H1 (cell line): ENCODE data around the gene PRR12. TPM values are rescaled to one million over a fixed set of nuclear protein-coding genes. Genes with fewer than 3 reads are reported as not detected.

Experiments used
- CTCF ChIA-PET: fragments of 300-600 bp; sonication (Branson Sonifier 250); formaldehyde crosslinking; loops from one replicate; lab custom pipeline; 2021; ENCODE audit not compliant: partially characterized antibody; lab: Charles Lee
- POLR2A ChIA-PET: fragments of 300-600 bp; sonication (Branson Sonifier 250); formaldehyde crosslinking; loops from one replicate; lab custom pipeline; 2021; ENCODE audit warnings: inconsistent platforms; ENCODE audit not compliant: partially characterized antibody; lab: Charles Lee
- DNase-seq, 2 experiments: peaks; one replicate each; pipeline versions ENCODE4 v3.0.0 to v3.0.0-alpha.2; 2010 to 2022; ENCODE audit warnings: low spot score in 2 of 2, low read depth in 1 of 2, mixed read lengths in 1 of 2
- FAIRE-seq: peaks from 2 replicates; lab custom pipeline; 2011; peaks lifted over from hg19 to GRCh38; lab: Jason Lieb, UNC
- H2AFZ ChIP-seq: 2 replicates; pipeline ENCODE4 v1.8.1; 2012; ENCODE audit warnings: low read length, inconsistent platforms
- H2AK5ac ChIP-seq: 2 replicates; pipeline ENCODE4 v1.6.1; 2013; ENCODE audit warnings: low read depth, low read length
- H2BK120ac ChIP-seq: replicated peaks from 2 replicates; pipeline ENCODE3; 2013; ENCODE audit warnings: low read depth, low read length, inconsistent platforms
- H2BK12ac ChIP-seq: 2 replicates; pipeline ENCODE4 v1.6.1; 2013; ENCODE audit warnings: low read depth, low read length
- H2BK15ac ChIP-seq: 2 replicates; pipeline ENCODE4 v1.6.1; 2013; ENCODE audit warnings: low read length
- H2BK20ac ChIP-seq: 2 replicates; pipeline ENCODE4 v1.6.1; 2013; ENCODE audit warnings: low read length
- H2BK5ac ChIP-seq: 2 replicates; pipeline ENCODE4 v1.6.1; 2013; ENCODE audit warnings: low read depth, low read length
- H3K14ac ChIP-seq: 2 replicates; pipeline ENCODE4 v1.6.1; 2013; ENCODE audit warnings: inconsistent platforms; ENCODE audit not compliant: insufficient read length
- H3K18ac ChIP-seq: 2 replicates; pipeline ENCODE4 v1.6.1; 2013; ENCODE audit warnings: low read length; ENCODE audit errors: extremely low read depth
- H3K23ac ChIP-seq: 2 replicates; pipeline ENCODE4 v1.6.1; 2013; ENCODE audit warnings: inconsistent platforms; ENCODE audit not compliant: insufficient read length
- H3K23me2 ChIP-seq: 2 replicates; pipeline ENCODE4 v1.6.1; 2013; ENCODE audit warnings: low read depth, low read length
- H3K27ac ChIP-seq: 2 replicates; pipeline ENCODE4 v1.6.1; 2011; ENCODE audit warnings: low read depth, low read length, inconsistent platforms
- H3K27me3 ChIP-seq, 4 experiments: replicated peaks in 1 of 4; 1 replicate in 1 of 4; 2 replicates in 3 of 4; pipeline versions ENCODE4 v1.6.1 to v1.8.1; 2011 to 2013; ENCODE audit warnings: low read length in 3 of 4, mild to moderate bottlenecking in 3 of 4, inconsistent platforms in 2 of 4, mixed read lengths in 2 of 4, moderate library complexity in 1 of 4; ENCODE audit not compliant: control insufficient read depth in 3 of 4, insufficient read depth in 3 of 4; ENCODE audit errors: extremely low read depth in 1 of 4
- H3K36me3 ChIP-seq, 4 experiments: 2 replicates each; pipeline versions ENCODE4 v1.6.1 to v1.8.1; 2011 to 2013; ENCODE audit warnings: mild to moderate bottlenecking in 4 of 4, low read length in 3 of 4, moderate library complexity in 2 of 4, control low read depth in 1 of 4, inconsistent platforms in 1 of 4; ENCODE audit not compliant: insufficient read depth in 4 of 4, control insufficient read depth in 2 of 4
- H3K4ac ChIP-seq: replicated peaks from 2 replicates; pipeline ENCODE3; 2013; ENCODE audit warnings: low read length, low read depth, mixed read lengths, inconsistent platforms; ENCODE audit not compliant: insufficient read length
- H3K4me1 ChIP-seq, 4 experiments: replicated peaks in 1 of 4; 1 replicate in 1 of 4; 2 replicates in 3 of 4; pipeline versions ENCODE4 v1.6.1 to v1.8.1; 2011 to 2013; ENCODE audit warnings: low read length in 3 of 4, inconsistent platforms in 2 of 4, mixed read lengths in 1 of 4; ENCODE audit not compliant: insufficient read depth in 4 of 4, control insufficient read depth in 3 of 4
- H3K4me2 ChIP-seq, 2 experiments: 2 replicates each; pipeline versions ENCODE4 v1.6.1 to v1.8.1; 2011 to 2013; ENCODE audit warnings: low read depth in 2 of 2, low read length in 2 of 2, control low read depth in 1 of 2, inconsistent platforms in 1 of 2, mild to moderate bottlenecking in 1 of 2; ENCODE audit not compliant: insufficient read depth in 1 of 2
- H3K4me3 ChIP-seq, 4 experiments: fragments of 200-600, 300-600 bp in 1 of 4; sonication (generic), shearing (Covaris generic), sonication (Bioruptor Twin) in 1 of 4; 2 replicates each; pipeline versions ENCODE4 v1.5.1 to v1.8.1; 2011 to 2016; ENCODE audit warnings: low read length in 4 of 4, low read depth in 3 of 4, control low read depth in 2 of 4, inconsistent platforms in 2 of 4, mild to moderate bottlenecking in 2 of 4, mixed read lengths in 1 of 4, moderate library complexity in 1 of 4; ENCODE audit not compliant: insufficient read depth in 2 of 4; ENCODE audit errors: extremely low read depth in 1 of 4
- H3K56ac ChIP-seq: replicated peaks from 2 replicates; pipeline ENCODE3; 2013; ENCODE audit warnings: low read depth, mild to moderate bottlenecking, mixed read lengths, low read length, inconsistent platforms; ENCODE audit not compliant: insufficient read length
- H3K79me1 ChIP-seq: 2 replicates; pipeline ENCODE4 v1.6.1; 2013; ENCODE audit warnings: low read depth, low read length, control low read depth
- H3K79me2 ChIP-seq, 2 experiments: 2 replicates each; pipeline versions ENCODE4 v1.6.1 to v1.8.1; 2012 to 2013; ENCODE audit warnings: low read length in 2 of 2, mild to moderate bottlenecking in 2 of 2, inconsistent platforms in 1 of 2; ENCODE audit not compliant: insufficient read depth in 2 of 2, control insufficient read depth in 1 of 2
- H3K9ac ChIP-seq, 4 experiments: replicated peaks in 1 of 4; 1 replicate in 1 of 4; 2 replicates in 3 of 4; pipeline versions ENCODE4 v1.6.1 to v1.8.1; 2011 to 2013; ENCODE audit warnings: low read depth in 3 of 4, low read length in 3 of 4, control low read depth in 2 of 4, mild to moderate bottlenecking in 2 of 4, moderate library complexity in 2 of 4, inconsistent platforms in 1 of 4; ENCODE audit errors: extremely low read depth in 1 of 4
- H3K9me3 ChIP-seq, 2 experiments: 2 replicates each; pipeline versions ENCODE4 v1.6.1 to v1.8.1; 2012 to 2013; ENCODE audit warnings: mild to moderate bottlenecking in 2 of 2, moderate library complexity in 2 of 2, control low read depth in 1 of 2, inconsistent platforms in 1 of 2, low read depth in 1 of 2, low read length in 1 of 2, mixed read lengths in 1 of 2; ENCODE audit not compliant: insufficient read depth in 2 of 2
- H4K20me1 ChIP-seq, 2 experiments: replicated peaks in 1 of 2; 2 replicates each; pipeline versions ENCODE3 to v1.8.1; 2011 to 2013; ENCODE audit warnings: inconsistent platforms in 2 of 2, low read length in 2 of 2, mild to moderate bottlenecking in 1 of 2; ENCODE audit not compliant: insufficient read depth in 2 of 2, control insufficient read depth in 1 of 2
- H4K5ac ChIP-seq: 2 replicates; pipeline ENCODE4 v1.6.1; 2013; ENCODE audit warnings: low read length, low read depth, mixed read lengths, inconsistent platforms; ENCODE audit not compliant: insufficient read length
- H4K8ac ChIP-seq: 2 replicates; pipeline ENCODE4 v1.8.0; 2013; ENCODE audit warnings: mild to moderate bottlenecking, moderate library complexity, low read length, inconsistent platforms; ENCODE audit not compliant: insufficient read depth; ENCODE audit errors: extremely low read depth
- H4K91ac ChIP-seq: replicated peaks from 2 replicates; pipeline ENCODE3; 2013; ENCODE audit warnings: low read length, mixed read lengths, inconsistent platforms; ENCODE audit not compliant: insufficient read length
- CHD2 ChIP-seq: IDR thresholded peaks from 2 replicates; pipeline ENCODE4 v1.6.1; 2012; ENCODE audit warnings: low read length, improper control_type of control experiment
- POLR2A ChIP-seq, 2 experiments: IDR thresholded peaks; 1 replicate in 1 of 2; 2 replicates in 1 of 2; pipeline ENCODE4 v1.6.1; 2011; ENCODE audit warnings: low read depth in 2 of 2, low read length in 2 of 2, mild to moderate bottlenecking in 2 of 2; ENCODE audit errors: control extremely low read depth in 1 of 2
- RBBP5 ChIP-seq: IDR thresholded peaks from 2 replicates; pipeline ENCODE4 v1.7.1; 2012; ENCODE audit warnings: low read depth, mild to moderate bottlenecking, inconsistent platforms, low read length, moderate library complexity, borderline replicate concordance
- SIX5 ChIP-seq: IDR thresholded peaks from 2 replicates; pipeline ENCODE4 v1.6.1; 2011; ENCODE audit warnings: mild to moderate bottlenecking, low read depth, low read length
- TEAD4 ChIP-seq: IDR thresholded peaks from 2 replicates; pipeline ENCODE4 v1.6.1; 2012; ENCODE audit warnings: low read depth, low read length, inconsistent platforms, mixed read lengths
- whole genome bisulfite sequencing, 2 experiments: shearing (Covaris generic) in 1 of 2; methylation state at CpG; one replicate each; pipeline versions ENCODE4 v1.1.6 to v1.1.7; 2013 to 2015; ENCODE audit warnings: low lambda C conversion rate in 2 of 2, mixed read lengths in 2 of 2, inconsistent platforms in 1 of 2, low coverage in 1 of 2, missing lambda C conversion rate in 1 of 2; ENCODE audit not compliant: insufficient replicate concordance in 2 of 2, insufficient coverage in 1 of 2, insufficient read length in 1 of 2; ENCODE audit errors: extremely low coverage in 1 of 2, missing lambda C conversion rate in 1 of 2; 5-methylcytosine and 5-hydroxymethylcytosine counted together
- polyA plus RNA-seq, 7 experiments: library from polyadenylated mRNA; depleted of rRNA in 3 of 7; stranded (reverse) in 5 of 7; unstranded in 2 of 7; fragments of >200 nt in 5 of 7; fragments of 200-250 nt in 2 of 7; gene quantifications; 1 replicate in 5 of 7; 2 replicates in 1 of 7; 4 replicates in 1 of 7; pipeline versions ENCODE4 v1.2.1 to v1.2.3, GENCODE V29; 2011 to 2013; ENCODE audit warnings: missing spikeins in 2 of 7, mixed read lengths in 2 of 7
- total RNA-seq: library from RNA; stranded (reverse); fragmentation: NEBNext Ultra II Directional; extraction: Animal tissue kit (Norgen Biotek cat#: 25700); gene quantifications from 2 replicates; pipeline ENCODE4 v1.2.1, GENCODE V29; 2021
- TF ChIP-seq, protein P1 (sequence below), 3 experiments: IDR thresholded peaks; 1 replicate in 2 of 3; 2 replicates in 1 of 3; pipeline versions ENCODE4 v1.5.1 to v1.6.1; 2011; ENCODE audit warnings: low read length in 3 of 3, mild to moderate bottlenecking in 3 of 3, inconsistent platforms in 2 of 3, low read depth in 1 of 3, moderate library complexity in 1 of 3; ENCODE audit not compliant: insufficient read depth in 1 of 3; ENCODE audit errors: control extremely low read depth in 1 of 3

The PRR12 gene
- total and polyA plus RNA-seq, 2 of the 8 experiments (the other 6 are each of a cell fraction or from before 2014, with no cell fraction given) = 2.5 to 59.4 TPM

- no peak overlapping the region for H3K27ac ChIP-seq
Observed at GRCh38 chr19:49666120-49666444, 75.1 kb downstream of the PRR12 start.

More at GRCh38 chr19:49666120-49666444, 75.1 kb downstream of the PRR12 start:
- Histone ChIP-seq H4K91ac (no peak overlapping the region), H2AK5ac (no peak overlapping the region), H2BK20ac (no peak overlapping the region), H3K9ac (peak overlapping the region; percentile 53 to 65 (median 60)), H2AFZ (no peak overlapping the region), H4K5ac (no peak overlapping the region), H4K8ac (no peak overlapping the region), H3K79me1 (peaks cover 3% of the 10 kb centered on the region), H2BK15ac (no peak overlapping the region), H2BK12ac (no peak overlapping the region), H3K18ac (no peak overlapping the region), H3K4ac (no peak overlapping the region), H4K20me1 (peaks cover 6 to 9% of the 10 kb centered on the region in 2 experiments), H3K79me2 (peaks cover 5 to 32% of the 10 kb centered on the region in 2 experiments; a peak in 2 of 4 replicates), H3K23me2 (peaks cover 15% of the 10 kb centered on the region), H3K36me3 (peaks cover 11 to 36% (median 21%) of the 10 kb centered on the region in 4 experiments; a peak in 7 of 8 replicates), H3K9me3 (no peaks in the 10 kb centered on the region), H3K4me1 (peaks cover 0 to 7% (median 2%) of the 10 kb centered on the region in 4 experiments; a peak in 4 of 7 replicates), H3K56ac (no peak overlapping the region), H3K27me3 (no peaks in the 10 kb centered on the region), H2BK5ac (no peak overlapping the region; the same call in 1 of the 2 replicates), H2BK120ac (no peak overlapping the region), H3K14ac (no peak overlapping the region), H3K4me3 (peak overlapping the region; percentile 89 to 98 (median 96)), H3K4me2 (peak overlapping the region; percentile 85 to 89), H3K23ac (no peak overlapping the region)
- DNase-seq (no peak), FAIRE-seq (no peak)
- CTCF ChIA-PET = interaction anchor here (0.7 to 2.3 kb wide), 5 partner anchors 11 to 23 kb away, joined by 3 to 8 read pairs (median 5); no protein-coding TSS in a partner anchor
- POLR2A ChIA-PET = interaction anchor here (1.4 to 18.0 kb wide), 8 partner anchors 8 to 174 kb away, joined by 4 to 275 read pairs (median 10); partner anchors contain the start of genes ADM5, CPT1C, PRMT1 and PRR12
- 5% methylated on average over 5 of the region's 9 CpGs; no CpG with 5 or more reads in 1 of the 2 experiments for WGBS, 2 experiments
- no peak for TF ChIP-seq CHD2
- no peak for TF ChIP-seq RBBP5
- peak; percentile 73 for TF ChIP-seq SIX5
- TF ChIP-seq TEAD4 = no peak
- TF ChIP-seq, protein P1, sequence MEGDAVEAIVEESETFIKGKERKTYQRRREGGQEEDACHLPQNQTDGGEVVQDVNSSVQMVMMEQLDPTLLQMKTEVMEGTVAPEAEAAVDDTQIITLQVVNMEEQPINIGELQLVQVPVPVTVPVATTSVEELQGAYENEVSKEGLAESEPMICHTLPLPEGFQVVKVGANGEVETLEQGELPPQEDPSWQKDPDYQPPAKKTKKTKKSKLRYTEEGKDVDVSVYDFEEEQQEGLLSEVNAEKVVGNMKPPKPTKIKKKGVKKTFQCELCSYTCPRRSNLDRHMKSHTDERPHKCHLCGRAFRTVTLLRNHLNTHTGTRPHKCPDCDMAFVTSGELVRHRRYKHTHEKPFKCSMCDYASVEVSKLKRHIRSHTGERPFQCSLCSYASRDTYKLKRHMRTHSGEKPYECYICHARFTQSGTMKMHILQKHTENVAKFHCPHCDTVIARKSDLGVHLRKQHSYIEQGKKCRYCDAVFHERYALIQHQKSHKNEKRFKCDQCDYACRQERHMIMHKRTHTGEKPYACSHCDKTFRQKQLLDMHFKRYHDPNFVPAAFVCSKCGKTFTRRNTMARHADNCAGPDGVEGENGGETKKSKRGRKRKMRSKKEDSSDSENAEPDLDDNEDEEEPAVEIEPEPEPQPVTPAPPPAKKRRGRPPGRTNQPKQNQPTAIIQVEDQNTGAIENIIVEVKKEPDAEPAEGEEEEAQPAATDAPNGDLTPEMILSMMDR (IDR thresholded peaks at IDR 0.05; ENCODE audit: control extremely low read depth in 1 of 3, insufficient read depth in 1 of 3, low read depth in 1 of 3, low read length in 3 of 3) = peak in 1 of 3 experiments; percentile 15; a peak in 1 of 4 replicates
- TF ChIP-seq POLR2A (IDR thresholded peaks at IDR 0.05; ENCODE audit: control extremely low read depth in 1 of 2, low read depth in 2 of 2, low read length in 2 of 2) = no peak
